ENCODE data around the gene FNDC3B. TPM values are rescaled to one million over a fixed set of nuclear protein-coding genes. Genes with fewer than 3 reads are reported as not detected.

The FNDC3B gene
- total RNA-seq, 4 donors from 2014 or later = 59.8 to 72.6 (median 65.6) TPM

DNA sequence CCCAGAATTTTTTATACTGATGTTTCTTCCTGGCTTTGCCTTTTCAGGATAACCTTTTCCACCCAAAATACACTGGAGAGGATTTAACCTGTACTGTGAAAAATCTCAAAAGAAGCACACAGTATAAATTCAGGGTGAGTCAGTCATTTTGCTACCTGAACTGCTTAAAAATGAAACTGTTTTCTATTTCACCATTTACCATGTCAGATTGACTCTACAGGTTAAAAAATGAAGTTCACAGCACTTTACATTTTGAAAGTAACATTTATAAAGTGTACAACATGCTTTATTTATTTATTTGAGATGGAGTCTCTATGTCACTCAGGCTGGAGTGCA is 293.6 kb downstream of the FNDC3B start:
- H3K27ac ChIP-seq (replicated peaks in 1 of 4) = peak overlapping the region in 1 of 4 donors; percentile 42

DNA sequence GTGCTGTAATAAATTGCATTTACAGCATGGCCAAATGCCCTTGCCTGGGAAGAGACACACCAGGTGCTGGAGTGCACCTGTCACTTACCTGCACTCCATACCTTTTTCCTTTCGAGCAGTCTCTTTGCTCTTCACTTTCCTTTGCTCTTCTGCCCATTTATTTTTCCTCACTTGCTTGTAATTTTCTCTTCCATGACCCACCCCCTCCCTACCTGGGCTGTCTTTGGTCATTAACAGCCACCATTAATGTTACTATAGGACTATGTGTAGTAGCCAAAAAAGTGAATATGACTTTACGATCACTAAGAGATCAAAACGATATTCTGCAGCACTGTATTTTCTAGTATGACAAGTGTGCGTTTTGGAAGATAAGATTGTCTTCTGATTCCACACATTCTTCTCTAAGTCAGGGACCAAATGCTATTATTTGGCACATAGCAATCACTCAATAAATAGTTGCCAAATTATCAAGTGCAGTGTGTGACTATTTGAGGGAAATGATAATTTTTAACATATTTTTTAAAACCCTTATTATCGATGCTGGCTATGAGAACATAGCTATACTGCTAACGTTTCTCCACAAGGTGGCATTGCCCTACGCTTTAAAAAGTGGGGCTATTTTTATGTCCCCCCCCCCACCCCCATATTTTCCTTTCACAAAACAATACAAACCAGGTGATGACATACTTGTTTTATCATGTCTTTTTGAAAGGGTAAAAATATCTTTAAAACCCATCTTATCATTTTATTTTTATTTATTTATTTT is 294.5 kb downstream of the FNDC3B start:
- H3K27me3 ChIP-seq = no peaks in the 10 kb centered on the region
- no peaks in the 10 kb centered on the region for H3K9me3 ChIP-seq
- H3K4me3 ChIP-seq = no peak overlapping the region
- peaks cover 12 to 88% (median 76%) of the 10 kb centered on the region in 4 donors for H3K36me3 ChIP-seq
- H3K4me1 ChIP-seq = peaks cover 3 to 9% (median 4%) of the 10 kb centered on the region in 4 donors
- 88% methylated on average over 7 of the region's 7 CpGs for WGBS
- intact Hi-C loops (cut with DNase I) = no loop called here
- no peak overlapping the region for H3K27ac ChIP-seq (replicated peaks in 1 of 4)
- TF ChIP-seq, protein P1, sequence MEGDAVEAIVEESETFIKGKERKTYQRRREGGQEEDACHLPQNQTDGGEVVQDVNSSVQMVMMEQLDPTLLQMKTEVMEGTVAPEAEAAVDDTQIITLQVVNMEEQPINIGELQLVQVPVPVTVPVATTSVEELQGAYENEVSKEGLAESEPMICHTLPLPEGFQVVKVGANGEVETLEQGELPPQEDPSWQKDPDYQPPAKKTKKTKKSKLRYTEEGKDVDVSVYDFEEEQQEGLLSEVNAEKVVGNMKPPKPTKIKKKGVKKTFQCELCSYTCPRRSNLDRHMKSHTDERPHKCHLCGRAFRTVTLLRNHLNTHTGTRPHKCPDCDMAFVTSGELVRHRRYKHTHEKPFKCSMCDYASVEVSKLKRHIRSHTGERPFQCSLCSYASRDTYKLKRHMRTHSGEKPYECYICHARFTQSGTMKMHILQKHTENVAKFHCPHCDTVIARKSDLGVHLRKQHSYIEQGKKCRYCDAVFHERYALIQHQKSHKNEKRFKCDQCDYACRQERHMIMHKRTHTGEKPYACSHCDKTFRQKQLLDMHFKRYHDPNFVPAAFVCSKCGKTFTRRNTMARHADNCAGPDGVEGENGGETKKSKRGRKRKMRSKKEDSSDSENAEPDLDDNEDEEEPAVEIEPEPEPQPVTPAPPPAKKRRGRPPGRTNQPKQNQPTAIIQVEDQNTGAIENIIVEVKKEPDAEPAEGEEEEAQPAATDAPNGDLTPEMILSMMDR (IDR thresholded peaks at IDR 0.05) = peak in 2 of 3 experiments; percentile 18 to 20
- no peak for TF ChIP-seq POLR2AphosphoS5 (IDR thresholded peaks at IDR 0.05)
- DNase-seq (ENCODE audit: extremely low spot score) = no peak

More for the DNA sequence above, 293.6 kb downstream of the FNDC3B start:
- no peak overlapping the region for H3K4me3 ChIP-seq
- no peaks in the 10 kb centered on the region for H3K9me3 ChIP-seq
- TF ChIP-seq POLR2A (IDR thresholded peaks at IDR 0.05; ENCODE audit: low read depth) (no peak), EP300 (IDR thresholded peaks at IDR 0.05) (no peak), POLR2AphosphoS5 (IDR thresholded peaks at IDR 0.05) (no peak)
- TF ChIP-seq, protein P1 (IDR thresholded peaks at IDR 0.05) = no peak
- peaks cover 3 to 9% (median 4%) of the 10 kb centered on the region in 4 donors for H3K4me1 ChIP-seq
- intact Hi-C loops (cut with DNase I) = no loop called here
- no peaks in the 10 kb centered on the region for H3K27me3 ChIP-seq
- no peak for DNase-seq (ENCODE audit: extremely low spot score)
- peaks cover 12 to 87% (median 74%) of the 10 kb centered on the region in 4 donors for H3K36me3 ChIP-seq

DNA sequence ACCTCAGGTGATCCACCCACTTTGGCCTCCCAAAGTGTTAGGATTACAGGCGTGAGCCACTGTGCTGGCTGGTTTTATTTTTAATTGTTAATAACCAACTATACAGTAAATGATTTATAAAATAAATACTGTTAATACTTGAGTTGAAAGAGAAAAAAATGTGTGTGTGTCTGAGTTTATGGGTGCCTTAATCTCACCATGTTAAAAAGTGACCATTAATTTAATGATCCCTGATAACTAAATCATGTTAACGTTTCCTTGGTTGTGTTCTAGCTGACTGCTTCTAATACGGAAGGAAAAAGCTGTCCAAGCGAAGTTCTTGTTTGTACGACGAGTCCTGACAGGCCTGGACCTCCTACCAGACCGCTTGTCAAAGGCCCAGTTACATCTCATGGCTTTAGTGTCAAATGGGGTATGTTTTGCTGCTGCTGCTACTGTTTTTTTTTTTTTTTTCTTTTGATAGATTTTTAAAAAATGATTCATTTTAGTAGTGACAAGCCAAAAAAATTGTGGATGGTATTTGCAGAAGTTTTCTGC is 295.4 kb downstream of the FNDC3B start:
- Histone ChIP-seq H3K4me3 (no peak overlapping the region), H3K4me1 (peaks cover 3 to 9% (median 4%) of the 10 kb centered on the region in 4 donors), H3K27ac (replicated peaks in 1 of 4) (no peak overlapping the region), H3K36me3 (peaks cover 12 to 88% (median 76%) of the 10 kb centered on the region in 4 donors), H3K27me3 (no peaks in the 10 kb centered on the region), H3K9me3 (no peaks in the 10 kb centered on the region)
- TF ChIP-seq, protein P1 (IDR thresholded peaks at IDR 0.05) = no peak
- TF ChIP-seq POLR2AphosphoS5 (IDR thresholded peaks at IDR 0.05) (no peak), POLR2A (IDR thresholded peaks at IDR 0.05; ENCODE audit: low read depth) (no peak), EP300 (IDR thresholded peaks at IDR 0.05) (no peak)
- 92% methylated on average over 7 of the region's 7 CpGs for WGBS
- intact Hi-C loops (cut with DNase I) = no loop called here
- no peak for DNase-seq (ENCODE audit: extremely low spot score)

DNA sequence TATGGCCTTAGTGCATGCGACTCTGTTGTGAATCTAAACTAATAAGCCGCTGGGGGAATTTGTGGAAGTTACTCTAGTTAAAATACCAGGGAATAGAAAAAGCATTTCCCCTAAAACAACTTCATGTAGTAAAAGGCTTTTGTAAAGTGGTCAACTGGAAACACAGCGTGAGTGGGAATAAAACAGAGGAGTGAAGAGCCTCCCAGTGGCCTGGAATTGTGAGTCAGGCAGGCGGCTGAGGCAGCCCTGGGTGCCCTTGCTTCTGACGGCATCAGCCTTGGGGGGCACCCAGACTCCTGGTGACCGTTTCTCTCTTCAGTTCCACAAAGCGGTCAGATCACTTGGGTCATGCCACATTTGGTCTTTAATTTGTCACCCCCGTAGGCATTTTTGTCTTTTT is 300.5 kb downstream of the FNDC3B start:
- Histone ChIP-seq H3K27me3 (no peaks in the 10 kb centered on the region), H3K36me3 (peaks cover 25 to 95% (median 76%) of the 10 kb centered on the region in 4 donors), H3K4me3 (no peak overlapping the region), H3K9me3 (no peaks in the 10 kb centered on the region), H3K27ac (replicated peaks in 1 of 4) (no peak overlapping the region), H3K4me1 (peaks cover 0 to 10% (median 0%) of the 10 kb centered on the region in 4 donors)
- 92% methylated on average over 8 of the region's 8 CpGs for WGBS
- intact Hi-C loops (cut with DNase I) = loop anchor here (5.0 to 10.0 kb wide), 2 partner anchors 303 to 695 kb away; partner anchors contain the start of gene FNDC3B
- TF ChIP-seq POLR2A (IDR thresholded peaks at IDR 0.05; ENCODE audit: low read depth) = no peak
- TF ChIP-seq, protein P1 (IDR thresholded peaks at IDR 0.05) = no peak
- no peak for TF ChIP-seq POLR2AphosphoS5 (IDR thresholded peaks at IDR 0.05)
- no peak for TF ChIP-seq EP300 (IDR thresholded peaks at IDR 0.05)
- DNase-seq (ENCODE audit: extremely low spot score) = no peak

Measured in esophagus muscularis mucosa (tissue), 4 donors.